Choroid plexus epithelial cell (primary cell): ENCODE results near the gene B3GALNT1.

Source experiments
- DNase-seq: peaks from one replicate; pipeline ENCODE4 v3.0.0-alpha.2; 2010; ENCODE audit warnings: low read depth
- H3K4me3 ChIP-seq: 2 replicates; pipeline ENCODE4 v1.5.1; 2011; ENCODE audit warnings: low read depth, mild to moderate bottlenecking, control low read depth, low read length, moderate library complexity
- TF ChIP-seq, protein P1 (sequence below): conservative IDR thresholded peaks from 2 replicates; pipeline ENCODE4 v1.5.1; 2011; ENCODE audit warnings: low read depth, mild to moderate bottlenecking, control low read depth, inconsistent platforms, low read length, moderate library complexity

Gene B3GALNT1, protein sequence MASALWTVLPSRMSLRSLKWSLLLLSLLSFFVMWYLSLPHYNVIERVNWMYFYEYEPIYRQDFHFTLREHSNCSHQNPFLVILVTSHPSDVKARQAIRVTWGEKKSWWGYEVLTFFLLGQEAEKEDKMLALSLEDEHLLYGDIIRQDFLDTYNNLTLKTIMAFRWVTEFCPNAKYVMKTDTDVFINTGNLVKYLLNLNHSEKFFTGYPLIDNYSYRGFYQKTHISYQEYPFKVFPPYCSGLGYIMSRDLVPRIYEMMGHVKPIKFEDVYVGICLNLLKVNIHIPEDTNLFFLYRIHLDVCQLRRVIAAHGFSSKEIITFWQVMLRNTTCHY

DNA sequence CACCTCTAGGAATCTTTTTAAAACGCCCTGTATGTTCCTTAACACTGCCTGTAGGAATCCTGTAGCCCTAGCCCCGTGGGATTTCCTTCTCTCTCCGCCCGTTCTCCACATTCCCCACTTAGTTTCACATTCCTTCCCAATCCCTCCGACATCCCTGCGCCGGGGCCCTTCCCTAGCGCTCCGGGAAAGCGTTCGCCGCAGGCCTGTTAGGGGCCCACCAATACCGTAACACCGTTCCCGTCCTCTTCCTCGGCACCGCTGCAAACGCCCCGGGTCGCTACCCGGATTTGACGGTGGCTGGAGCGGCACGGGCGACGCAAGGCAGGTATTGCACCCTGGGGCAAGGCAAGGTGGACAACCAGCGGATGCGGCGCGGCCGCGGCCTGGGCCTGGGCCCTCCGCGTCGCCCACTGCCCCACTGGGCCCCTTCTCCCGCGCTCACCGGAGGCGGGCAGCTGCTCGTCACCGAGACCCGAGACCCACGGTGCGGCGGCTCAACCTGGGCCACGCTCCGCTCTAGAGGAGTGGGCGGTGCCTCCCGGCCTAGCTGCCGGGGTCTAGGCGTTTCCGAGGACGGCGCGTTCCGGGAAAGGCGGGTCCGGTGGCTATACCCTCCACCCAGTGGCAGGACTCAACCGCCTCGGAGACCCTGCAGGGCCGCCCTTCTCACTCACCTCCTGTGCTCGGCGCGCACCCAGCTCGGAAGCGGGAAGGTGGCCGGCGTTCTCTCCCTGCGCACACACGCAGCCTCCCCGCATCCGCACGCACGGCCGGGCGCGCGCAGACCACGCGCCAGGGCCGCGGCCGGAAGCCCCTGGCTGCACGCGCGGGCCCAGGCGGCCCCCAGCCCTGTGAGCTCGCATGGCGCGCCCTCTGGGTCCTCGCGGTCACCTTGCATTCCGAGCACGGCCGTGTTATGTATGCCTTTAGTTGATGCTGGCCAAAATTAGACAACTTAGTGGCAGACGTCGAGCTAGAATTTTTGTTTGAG is at the start of gene B3GALNT1:
TSS of gene B3GALNT1 (minus strand) at position 789 of the 991 bp plus-strand sequence. CDS start 18,595 bp downstream, outside the sequence.
- DNase-seq, result peak; percentile 50
- peak within 1 kb of the TSS; percentile 68 for H3K4me3 ChIP-seq
- TF ChIP-seq, protein P1, sequence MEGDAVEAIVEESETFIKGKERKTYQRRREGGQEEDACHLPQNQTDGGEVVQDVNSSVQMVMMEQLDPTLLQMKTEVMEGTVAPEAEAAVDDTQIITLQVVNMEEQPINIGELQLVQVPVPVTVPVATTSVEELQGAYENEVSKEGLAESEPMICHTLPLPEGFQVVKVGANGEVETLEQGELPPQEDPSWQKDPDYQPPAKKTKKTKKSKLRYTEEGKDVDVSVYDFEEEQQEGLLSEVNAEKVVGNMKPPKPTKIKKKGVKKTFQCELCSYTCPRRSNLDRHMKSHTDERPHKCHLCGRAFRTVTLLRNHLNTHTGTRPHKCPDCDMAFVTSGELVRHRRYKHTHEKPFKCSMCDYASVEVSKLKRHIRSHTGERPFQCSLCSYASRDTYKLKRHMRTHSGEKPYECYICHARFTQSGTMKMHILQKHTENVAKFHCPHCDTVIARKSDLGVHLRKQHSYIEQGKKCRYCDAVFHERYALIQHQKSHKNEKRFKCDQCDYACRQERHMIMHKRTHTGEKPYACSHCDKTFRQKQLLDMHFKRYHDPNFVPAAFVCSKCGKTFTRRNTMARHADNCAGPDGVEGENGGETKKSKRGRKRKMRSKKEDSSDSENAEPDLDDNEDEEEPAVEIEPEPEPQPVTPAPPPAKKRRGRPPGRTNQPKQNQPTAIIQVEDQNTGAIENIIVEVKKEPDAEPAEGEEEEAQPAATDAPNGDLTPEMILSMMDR, result no peak

DNA sequence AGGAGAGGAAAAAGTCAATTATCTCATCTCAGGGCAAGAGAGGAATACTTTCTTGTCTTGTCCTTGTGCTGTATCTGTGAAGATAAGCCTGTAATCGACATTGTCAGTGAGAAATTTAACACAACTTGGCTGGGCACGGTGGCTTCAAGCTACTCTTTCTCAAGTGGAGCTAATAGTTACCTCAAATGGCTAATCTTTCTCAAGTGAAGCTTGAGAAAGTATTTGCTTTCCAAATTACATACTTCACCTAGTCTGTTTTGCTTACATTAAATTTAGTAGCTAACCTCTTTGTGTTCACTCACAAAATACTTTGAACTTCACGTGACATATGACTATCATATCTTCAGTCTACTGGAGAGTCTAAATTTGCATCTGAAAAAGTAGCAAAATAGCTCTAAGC is 48.3 kb upstream of the B3GALNT1 start:
- H3K4me3 ChIP-seq, result no peak overlapping the region
- DNase-seq, result no peak
- TF ChIP-seq, protein P1, result no peak

DNA sequence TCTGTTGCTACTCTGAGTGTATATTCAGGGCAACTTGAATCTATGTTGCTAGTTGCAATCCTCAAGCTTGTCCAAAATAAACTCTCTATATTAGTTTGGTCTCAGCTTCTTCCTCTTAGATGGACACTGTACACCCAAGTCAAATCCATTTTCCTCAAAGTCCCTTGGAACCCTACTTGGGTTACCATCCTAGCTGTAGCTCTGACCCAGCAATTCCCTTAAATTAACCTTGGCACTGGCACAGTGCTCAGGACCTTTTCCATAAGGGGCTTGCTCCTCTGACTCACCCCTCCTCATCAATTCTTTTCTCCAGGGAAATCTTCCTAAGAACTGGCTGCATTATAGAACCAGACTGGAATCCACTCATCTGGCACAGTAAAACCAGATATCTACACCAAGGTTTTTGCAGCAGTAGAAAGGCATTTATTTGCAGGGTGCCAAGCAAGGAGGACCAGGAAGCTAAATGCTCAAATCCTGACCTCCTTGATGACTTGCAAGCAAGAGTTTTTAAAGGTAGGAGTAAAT is 44.9 kb upstream of the B3GALNT1 start:
- DNase-seq, result peak; percentile 11

DNA sequence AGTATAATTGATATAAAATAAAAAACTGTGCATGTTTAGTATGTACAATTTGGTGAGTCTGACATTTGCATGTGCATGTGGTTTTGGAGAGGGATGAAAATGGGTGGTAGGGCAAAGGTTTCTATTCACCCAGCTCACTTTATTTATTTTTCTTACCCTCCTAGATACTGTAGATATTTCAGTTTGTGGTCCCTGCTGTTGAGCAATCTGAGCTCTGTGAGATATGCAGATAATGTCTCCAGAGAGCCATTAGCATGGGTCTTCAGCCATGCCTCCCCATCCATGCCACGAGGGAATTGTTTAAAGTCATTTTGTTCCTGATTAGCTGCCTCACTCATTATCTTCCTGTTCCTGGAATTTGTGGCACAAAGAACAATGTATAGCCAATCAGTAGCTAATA is 44.4 kb upstream of the B3GALNT1 start:
- no peak overlapping the region for H3K4me3 ChIP-seq
- TF ChIP-seq, protein P1, result no peak
- DNase-seq, result peak; percentile 76

More for the DNA sequence above, 44.9 kb upstream of the B3GALNT1 start:
- H3K4me3 ChIP-seq, result no peak overlapping the region
- TF ChIP-seq, protein P1, result no peak

DNA sequence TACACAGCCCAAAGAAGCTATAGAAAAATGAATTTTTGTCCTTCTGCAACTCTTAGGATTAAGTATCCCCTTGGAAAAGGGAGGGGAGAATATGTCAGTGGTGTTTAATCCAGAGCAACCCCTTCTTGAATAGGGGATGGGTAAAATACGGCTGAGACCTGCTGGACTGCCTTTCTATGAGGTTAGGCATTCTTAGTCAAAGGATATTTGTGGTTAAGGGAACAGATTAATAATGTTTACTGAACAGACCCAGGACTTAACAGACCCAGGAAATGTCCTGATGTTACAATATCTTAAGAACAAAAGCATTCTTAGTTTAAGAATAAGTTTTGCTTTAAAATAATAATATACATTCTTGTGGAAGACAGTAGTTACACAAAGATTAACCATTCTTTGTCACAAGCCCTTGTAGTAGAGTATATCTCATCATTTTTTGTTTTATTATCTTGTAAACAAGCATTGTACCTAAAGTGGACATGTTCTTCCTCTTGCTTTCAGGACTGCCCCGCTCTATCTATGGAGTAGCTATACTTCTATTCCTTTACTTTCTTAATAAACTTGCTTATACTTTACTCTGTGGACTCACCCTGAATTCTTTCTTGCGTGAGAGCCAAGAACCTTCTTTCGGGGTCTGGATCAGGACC is 43.8 kb upstream of the B3GALNT1 start:
- no peak overlapping the region for H3K4me3 ChIP-seq
- TF ChIP-seq, protein P1, result no peak
- peak; percentile 57 for DNase-seq

DNA sequence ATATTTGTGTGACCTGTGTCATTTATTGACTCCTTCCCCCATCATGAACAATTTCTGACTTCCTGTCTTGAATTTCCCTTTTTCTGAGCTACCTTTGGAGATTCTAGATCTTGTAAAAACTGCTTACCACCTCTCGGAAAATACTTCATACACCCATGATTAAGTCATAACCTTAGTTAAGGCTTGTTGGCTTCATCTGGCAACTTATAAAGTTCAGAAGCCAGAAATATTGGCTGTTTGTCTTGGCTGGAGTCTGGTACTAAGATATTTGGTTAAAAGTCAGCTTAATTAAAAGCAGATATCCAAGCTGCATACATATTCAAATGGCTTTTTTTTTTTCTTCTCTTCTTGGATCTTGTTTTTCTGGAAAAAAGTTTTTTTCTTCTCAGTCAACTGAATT is 37.3 kb upstream of the B3GALNT1 start:
- peak; percentile 13 for DNase-seq
- H3K4me3 ChIP-seq, result no peak overlapping the region
- TF ChIP-seq, protein P1, result no peak
